ENCODE measurements around the gene OPCML.

DNA sequence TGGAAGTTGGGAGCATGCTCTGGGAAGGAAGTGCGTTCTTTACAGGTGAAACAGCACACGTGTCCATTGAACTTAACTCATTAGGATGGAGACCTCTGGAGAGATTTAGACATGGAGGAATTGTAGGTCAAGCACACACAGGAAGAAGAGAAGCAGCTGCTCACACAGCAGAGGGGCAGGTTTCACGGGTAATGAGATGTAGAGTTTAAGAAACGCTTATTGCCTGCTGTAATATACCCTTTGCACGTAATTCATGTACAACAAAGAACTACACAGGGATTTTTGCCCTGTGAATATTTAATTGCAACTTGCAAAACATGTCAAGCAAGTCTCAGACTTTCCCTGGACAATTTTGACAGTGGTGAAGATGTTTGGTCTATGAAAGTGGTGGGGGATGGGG lies 508.0 kb downstream of the OPCML start:
- TF ChIP-seq, protein P1, sequence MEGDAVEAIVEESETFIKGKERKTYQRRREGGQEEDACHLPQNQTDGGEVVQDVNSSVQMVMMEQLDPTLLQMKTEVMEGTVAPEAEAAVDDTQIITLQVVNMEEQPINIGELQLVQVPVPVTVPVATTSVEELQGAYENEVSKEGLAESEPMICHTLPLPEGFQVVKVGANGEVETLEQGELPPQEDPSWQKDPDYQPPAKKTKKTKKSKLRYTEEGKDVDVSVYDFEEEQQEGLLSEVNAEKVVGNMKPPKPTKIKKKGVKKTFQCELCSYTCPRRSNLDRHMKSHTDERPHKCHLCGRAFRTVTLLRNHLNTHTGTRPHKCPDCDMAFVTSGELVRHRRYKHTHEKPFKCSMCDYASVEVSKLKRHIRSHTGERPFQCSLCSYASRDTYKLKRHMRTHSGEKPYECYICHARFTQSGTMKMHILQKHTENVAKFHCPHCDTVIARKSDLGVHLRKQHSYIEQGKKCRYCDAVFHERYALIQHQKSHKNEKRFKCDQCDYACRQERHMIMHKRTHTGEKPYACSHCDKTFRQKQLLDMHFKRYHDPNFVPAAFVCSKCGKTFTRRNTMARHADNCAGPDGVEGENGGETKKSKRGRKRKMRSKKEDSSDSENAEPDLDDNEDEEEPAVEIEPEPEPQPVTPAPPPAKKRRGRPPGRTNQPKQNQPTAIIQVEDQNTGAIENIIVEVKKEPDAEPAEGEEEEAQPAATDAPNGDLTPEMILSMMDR (conservative IDR thresholded peaks at IDR 0.05; ENCODE audit: low read depth, low read length) = no peak
- TF ChIP-seq EZH2 (IDR thresholded peaks at IDR 0.05; ENCODE audit: low read length, unreplicated experiment) (no peak), EZH2phosphoT487 (IDR thresholded peaks at IDR 0.05; ENCODE audit: borderline replicate concordance, low read length) (no peak)

Data from PC-3 (cell line).